ENCODE data around the gene SH3TC2.

Gene SH3TC2

DNA sequence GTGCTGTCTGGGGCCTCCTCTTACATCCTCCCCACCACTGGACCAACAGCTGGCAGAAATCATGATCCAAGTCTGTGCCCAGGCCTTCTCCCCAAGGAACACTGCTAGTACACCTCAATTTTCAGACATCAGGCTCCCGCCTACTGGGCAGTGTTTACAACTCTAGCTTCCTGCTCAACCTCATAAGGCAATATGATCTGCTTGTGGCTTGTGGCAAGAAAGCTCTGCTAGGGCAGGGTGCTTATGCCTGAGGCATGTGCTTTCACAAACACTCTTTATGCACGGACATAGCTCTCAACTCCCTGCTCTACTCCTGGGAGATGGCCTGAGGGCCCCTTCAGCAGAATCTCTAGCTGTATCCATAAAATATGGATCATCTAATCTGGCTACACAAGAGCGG lies 32.5 kb downstream of the SH3TC2 start:
- DNase-seq = no peak

DNA sequence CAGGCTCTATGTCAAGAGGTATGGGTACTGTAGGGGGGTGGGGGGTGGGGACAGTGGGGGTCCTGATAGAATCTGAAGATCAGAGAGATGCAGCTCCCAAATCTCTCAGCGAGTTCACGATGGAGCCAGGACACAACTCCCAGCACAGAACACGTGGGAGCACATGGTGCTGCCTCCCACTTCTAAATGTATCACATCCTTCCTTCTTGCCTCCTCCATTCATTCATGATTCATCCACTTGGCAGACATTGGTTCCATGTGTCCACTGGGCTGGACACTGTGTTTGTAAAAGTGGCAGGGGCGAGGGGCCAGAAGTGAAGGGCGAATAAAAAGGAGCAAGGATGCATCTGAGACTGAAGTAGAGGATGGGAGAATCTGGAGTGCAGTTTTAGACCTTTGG lies 33.9 kb downstream of the SH3TC2 start:
- no peak for DNase-seq

DNA sequence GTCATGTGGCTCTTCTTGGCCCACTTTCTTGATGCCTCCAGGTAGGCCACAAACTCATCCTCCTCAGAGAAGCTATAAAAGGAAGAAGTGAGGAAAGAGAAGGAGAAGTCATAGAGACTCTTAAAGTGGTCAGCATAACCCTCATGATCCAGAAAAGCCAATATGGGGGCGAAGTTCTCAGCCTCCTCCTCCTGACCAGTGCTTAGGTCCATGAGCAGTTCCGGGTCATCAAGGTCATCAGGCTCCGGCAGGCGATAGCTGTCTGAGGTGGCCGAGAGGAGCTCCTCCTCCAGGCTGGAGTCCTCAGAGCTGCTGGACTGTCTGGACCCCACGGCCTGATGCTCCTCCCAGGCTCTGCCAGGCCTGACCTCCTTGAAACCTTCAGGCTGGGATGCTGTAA lies 34.7 kb downstream of the SH3TC2 start:
- DNase-seq = no peak

DNA sequence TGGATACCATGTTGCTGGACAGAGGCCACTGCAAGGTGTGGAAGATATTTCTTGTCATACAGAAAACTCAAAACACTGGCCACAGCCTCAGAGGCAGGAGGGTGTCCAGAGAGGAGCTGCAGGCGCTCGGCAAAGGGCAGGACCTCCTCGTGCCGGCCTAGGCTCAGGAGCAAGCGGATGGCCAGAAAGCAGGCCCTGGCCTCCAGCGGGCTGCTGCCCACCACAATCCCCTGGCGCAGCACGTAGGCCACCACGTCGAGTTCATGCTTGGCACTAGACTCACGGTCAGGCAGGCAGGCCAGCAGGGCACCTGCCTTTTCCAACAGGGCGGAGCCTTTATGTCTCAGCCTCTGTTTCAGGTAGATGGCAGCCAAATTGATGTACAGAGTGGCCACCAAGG lies 35.2 kb downstream of the SH3TC2 start:
- no peak for DNase-seq

DNA sequence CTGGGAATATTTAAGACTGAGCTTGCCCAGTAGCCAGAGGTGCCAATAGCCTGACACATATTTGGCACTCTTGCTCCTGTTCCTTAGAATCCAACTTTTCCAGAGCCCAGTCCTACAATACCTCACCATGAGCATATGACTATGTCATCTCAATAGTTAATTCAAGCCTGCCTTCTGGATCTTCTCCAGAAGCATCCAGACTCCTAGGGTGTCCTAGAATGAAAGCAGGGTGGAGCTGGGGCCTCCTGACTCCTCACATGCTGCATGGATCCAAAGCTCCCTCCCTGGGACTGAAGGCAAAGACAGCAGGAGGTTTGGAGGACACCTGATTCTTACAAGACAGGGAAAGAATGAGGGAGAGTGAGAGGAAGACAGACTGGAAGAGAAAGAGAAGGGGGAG lies 37.9 kb downstream of the SH3TC2 start:
- DNase-seq = no peak

DNA sequence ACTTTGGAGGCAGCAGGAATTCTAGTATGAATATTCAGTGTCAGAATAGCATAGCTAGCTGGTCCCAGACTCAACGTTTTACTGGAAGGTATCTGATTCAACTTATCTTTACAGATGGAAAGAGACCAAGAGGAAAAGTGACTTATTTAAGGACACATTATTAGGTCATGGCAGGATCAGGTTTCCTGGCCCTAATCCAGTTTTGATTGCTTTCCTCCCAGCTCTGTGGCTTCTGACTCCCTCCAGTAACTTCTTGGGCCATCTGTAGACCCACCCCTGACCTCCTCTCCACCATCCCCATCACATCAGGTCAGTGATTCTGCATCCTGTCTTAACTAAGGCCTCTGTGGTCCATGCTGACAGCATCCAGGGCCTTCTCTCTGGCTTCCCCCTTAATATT lies 38.4 kb downstream of the SH3TC2 start:
- DNase-seq = no peak

DNA sequence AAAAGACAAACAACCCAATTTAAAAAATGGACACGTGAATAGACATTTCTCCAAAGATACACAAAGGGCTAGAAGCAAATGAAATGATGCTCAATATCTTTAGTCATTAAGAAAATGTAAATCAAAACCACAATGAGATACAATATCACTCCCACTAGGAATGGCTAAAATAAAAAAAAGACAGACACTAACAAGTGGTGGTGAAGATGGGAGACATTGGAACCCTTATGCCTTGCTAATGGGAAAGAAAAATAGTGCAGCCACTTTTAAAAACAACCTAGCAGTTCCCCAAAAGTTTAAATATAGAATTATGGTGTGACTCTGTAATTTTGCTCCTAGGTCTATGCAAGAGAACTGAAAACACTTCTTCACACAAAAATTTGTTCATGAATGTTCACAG lies 40.7 kb downstream of the SH3TC2 start:
- DNase-seq = no peak

DNA sequence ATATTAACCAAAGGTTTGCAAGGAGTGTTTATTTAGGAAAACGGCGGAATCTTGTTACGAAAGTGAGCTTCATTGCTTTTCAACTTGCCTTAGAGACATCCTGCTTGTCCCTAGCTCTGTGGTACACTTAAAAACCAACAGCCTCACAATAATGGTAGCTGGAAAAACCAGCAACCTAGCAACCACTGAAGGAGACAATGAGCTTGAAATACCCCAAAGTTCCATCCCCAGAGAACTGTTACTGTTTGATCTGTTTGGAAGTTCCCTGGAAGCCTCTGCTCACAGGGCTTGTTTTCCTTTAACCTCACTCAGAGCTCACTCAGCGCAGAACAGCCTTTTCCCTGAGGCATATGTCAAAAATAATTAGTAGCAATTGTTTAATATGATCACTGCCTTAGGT lies 43.2 kb downstream of the SH3TC2 start:
- no peak for DNase-seq

DNA sequence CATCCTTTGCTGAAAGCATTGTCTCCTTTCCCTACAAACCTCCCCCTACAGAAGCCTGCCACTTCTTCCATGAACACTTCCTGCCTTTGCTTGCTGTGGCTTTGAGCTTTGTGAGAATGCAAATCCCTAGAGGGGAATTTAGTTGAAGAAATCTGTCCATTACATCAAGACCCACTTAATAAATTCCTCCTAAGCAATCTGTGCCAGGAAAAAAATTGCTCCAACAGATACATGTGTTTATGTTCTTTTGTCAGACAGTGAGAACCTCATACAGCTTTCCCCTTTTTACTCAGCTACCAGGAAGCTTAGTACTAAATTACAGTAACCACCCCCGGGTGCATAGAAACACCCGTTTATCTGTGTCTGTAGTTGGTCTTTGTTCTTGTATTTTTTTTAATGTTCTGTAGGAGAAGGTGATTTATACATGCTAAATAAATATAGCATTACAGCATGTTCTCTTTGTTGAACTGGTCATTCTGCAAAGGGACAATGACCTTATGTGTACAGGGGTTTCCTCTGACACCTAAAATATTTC lies 43.9 kb downstream of the SH3TC2 start:
- DNase-seq = no peak

DNA sequence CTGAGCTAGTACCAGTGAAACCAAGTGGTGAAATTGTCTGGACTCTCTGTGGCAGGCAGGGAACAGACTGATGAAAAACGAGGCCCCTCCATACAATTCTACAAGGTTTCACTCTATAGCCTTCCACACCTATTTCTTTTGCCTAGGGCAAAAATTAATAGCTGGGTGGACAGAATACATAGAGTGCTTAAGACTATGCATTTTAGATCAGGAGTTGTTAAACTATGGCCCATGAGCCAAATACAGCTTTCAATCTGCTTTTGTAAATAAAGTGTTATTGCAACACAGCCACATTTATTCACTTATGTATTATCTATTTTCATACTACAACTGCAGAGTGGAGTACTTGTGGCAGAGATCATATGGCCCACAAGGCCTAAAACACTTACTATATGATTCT lies 45.2 kb downstream of the SH3TC2 start:
- DNase-seq = no peak

DNA sequence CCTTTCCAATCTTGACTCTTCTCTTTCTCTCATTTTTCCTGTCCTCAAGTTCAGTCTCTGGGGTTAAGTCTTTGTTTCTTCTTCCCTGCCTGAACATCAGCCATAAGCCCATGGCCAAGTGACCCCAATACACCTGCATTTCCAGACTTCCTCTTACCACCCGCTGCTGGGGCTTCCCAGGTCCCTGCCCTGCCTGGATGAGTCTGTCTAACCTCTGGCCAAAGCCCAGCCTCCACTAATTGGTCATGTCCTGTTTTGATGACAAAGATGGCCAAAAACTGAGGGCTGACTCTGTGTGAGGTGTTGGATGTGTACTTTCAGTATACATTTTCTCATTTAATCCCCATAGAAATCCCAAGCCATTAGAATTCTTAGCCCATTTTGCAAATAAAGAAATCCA lies 47.3 kb downstream of the SH3TC2 start:
- no peak for DNase-seq

DNA sequence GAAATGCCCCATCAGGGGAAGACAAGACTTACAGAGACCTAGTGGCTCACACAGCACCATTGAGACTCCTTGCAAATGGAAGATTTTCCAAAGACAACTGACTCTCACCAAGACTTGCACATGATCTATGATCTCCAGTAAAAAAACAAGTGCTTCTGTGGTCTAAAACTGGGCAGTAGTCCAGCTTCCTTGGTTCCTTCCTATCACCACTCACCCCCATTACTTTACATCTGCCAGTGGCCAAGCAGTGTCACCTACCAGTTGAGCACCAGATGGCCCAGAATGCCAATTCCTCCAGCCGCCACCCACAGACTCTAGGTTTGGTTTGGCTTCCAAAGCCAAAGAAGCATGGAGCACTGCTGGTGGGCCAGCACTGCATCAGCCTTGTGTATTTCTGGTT lies 47.7 kb downstream of the SH3TC2 start:
- DNase-seq = no peak

DNA sequence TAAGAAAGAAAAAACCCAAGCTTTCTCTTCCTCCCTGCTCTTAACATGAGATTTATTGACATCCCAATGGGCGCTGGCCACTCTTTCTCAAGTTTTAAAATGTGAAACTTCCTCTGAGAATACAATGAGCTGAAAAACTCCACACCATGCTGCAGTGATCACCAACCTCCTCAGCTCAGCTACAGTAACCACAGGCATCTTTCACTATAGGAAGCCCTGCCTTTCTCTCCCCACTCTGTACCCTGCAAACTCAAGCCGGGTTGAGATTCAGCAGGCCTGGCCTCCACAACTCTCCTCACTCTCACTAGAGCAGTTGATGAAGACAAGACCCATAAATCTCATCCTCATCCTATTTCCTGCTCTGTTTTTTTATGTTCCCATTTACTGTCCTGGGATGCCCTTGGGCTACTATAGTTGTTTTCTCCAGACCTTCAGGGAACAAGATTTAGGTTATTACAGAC lies 48.3 kb downstream of the SH3TC2 start:
- no peak for DNase-seq

DNA sequence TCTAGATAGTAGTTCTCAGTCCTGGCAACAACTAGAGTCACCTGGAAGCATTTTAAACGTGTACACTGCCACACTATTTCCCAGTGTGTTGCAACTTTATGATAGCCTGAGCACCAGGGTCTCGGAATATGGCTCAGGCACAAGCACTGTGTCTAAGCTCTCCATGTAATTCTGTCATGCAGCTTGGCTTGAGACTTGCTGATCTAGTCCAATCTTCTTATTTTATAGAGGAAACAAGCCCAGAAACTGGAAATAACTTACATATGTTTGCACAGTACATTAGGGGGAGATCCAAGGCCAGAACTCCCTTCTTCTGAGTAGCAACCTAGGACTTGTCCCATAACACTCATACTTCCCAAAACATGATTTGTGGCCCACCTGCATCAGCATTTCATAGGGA lies 49.1 kb downstream of the SH3TC2 start:
- DNase-seq = no peak

DNA sequence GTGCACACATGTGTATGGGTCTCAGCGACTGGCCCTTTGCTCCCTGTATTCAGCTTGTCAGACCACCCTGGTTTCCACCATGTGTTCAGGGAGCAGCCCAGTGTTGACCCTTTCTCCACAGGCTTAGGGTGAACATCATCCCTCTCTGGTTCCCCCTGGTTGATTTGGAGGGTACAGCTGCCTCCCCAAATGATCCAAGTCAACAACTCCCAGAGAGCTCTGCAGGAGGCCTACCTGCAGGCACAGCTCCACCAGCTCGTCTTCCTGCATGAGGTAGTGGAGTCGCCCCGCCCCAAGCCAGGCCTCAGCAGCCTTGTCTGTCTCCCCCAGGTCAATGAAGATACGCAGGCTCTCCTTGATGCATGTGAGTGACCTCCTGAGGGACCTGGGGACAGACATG lies 50.5 kb downstream of the SH3TC2 start:
- DNase-seq = no peak

DNA sequence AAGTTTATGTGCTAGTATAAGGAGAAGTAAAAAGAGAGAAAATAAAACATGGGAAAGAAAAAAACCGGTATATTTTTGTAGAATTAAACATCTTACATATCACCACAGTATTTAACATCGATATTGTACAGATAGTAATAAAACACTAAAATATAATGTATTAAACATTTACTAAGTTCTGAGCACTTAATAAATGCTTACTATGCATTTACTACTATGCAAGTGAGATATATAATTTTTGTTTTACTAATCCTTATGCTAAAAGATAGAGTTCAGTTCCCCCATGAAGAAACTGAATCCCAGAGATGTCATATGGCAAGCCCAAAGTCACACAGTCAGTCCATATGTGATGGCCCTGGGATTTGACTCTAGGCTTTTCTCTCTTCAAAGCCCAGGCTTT lies 51.1 kb downstream of the SH3TC2 start:
- no peak for DNase-seq

DNA sequence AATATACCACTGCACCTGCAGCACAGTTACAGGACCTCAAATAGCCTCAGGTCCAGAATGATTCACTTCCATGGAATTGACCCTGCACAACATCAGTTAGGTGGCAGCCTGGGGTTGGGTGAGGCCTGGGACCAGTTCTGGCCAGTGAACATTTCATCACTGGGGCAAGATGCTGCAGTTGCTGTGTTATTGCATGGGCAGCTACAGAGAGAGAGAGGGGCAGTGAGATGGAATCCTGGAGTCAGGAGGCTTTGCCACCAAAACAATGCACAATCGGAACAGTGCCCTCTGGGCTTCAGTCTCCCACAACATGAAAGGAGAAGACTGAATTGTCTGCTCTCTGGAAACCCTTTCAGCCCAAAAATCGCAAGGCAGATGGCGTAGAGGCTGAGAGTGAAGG lies 51.8 kb downstream of the SH3TC2 start:
- peak in 22 of 56 donors; percentile 3 to 45 (median 16) for DNase-seq

DNA sequence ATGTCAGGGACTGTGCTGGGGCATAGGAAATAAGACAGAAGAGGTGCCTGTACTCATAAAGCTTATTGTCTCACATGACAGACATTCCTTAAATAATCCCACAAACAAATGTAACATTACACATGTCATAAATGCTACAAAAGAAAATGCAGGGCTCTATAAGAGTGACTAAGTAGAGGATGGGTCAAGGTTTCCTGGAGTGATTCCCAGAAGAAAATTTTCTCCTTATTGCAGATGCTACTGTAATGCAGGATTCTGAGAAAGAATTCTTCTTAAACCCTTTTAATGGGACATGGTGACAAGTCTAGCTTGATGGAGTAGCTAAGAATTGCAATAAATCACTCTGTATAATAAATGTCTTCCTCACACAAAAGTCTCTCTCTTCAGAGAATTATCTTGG lies 55.7 kb downstream of the SH3TC2 start:
- no peak for DNase-seq

DNA sequence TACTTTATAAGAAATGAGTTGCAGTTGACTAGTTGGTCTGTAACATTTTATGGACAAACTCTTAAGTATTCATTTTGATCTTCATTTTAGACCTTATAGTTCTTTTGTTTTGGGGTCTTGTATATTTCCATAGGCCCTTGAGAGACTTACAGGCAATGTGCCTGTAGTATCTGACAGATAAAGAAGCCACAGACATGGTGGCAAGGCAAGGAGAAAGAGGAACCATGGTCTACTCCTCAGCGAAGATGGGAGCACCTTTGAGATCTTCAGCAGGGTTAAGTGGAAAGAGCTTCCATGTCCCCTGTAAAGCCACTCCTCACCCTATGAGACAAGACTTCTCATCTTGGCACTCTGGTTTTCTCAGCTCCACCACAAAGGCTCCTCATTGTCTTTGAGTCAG lies 56.4 kb downstream of the SH3TC2 start:
- DNase-seq = no peak

DNA sequence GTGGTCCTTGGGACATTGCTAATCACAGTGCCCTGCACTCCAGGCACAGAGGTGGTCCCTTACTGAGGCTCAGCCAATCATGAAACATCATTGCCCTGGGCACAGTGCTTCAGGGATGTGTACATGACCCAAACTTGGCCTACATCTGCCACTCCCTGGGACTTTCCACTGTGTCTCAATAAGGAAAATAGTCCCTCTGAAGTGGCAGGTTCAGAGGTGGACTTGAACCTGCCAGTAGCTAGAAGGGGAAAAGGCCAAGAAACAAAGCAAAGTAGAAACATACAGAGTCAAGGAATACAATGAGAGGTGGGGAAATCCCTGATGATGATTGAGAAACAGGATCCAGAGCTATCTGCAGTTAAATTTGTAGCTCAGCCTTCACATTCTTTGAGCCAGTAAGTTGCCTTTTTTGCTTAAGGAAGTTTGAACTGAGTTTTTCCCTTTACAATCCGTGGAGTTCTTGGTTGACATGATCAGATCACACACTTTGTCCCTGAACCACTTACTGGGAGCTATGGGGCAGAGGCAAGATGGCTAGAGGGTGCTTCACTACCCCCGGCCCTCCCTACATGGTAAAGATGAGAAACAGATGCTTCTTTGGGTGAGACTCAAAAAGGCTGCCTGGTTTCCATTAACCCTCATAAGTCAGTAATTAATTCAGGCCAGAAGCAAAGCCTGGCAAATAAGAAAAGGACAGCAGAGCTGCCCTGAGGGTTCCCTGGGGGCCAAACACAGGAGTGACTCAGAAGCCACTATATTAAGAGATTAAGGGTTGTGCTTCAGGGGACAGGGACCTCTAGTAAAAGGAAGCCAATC lies 57.6 kb downstream of the SH3TC2 start:
- DNase-seq = no peak

DNA sequence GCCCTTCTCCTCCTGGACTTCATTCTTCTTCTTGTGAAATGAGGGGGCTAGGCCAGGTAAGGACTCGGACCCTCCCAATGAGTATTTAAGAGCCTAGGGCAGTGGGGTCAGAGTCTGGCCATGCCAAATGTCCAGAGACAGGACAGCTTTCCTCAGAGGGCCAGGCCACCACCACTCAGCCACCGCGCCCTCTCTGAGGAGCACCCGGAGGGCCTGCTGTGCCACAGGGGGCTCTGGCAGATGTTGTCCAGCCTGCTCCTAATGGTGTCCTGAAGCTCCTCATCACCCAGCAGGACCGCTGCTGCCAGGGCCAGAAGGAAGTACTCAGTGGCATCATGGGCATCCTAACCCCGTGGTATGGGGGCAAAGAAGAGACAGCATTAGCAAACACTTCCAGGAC lies 58.3 kb downstream of the SH3TC2 start:
- DNase-seq = no peak

DNA sequence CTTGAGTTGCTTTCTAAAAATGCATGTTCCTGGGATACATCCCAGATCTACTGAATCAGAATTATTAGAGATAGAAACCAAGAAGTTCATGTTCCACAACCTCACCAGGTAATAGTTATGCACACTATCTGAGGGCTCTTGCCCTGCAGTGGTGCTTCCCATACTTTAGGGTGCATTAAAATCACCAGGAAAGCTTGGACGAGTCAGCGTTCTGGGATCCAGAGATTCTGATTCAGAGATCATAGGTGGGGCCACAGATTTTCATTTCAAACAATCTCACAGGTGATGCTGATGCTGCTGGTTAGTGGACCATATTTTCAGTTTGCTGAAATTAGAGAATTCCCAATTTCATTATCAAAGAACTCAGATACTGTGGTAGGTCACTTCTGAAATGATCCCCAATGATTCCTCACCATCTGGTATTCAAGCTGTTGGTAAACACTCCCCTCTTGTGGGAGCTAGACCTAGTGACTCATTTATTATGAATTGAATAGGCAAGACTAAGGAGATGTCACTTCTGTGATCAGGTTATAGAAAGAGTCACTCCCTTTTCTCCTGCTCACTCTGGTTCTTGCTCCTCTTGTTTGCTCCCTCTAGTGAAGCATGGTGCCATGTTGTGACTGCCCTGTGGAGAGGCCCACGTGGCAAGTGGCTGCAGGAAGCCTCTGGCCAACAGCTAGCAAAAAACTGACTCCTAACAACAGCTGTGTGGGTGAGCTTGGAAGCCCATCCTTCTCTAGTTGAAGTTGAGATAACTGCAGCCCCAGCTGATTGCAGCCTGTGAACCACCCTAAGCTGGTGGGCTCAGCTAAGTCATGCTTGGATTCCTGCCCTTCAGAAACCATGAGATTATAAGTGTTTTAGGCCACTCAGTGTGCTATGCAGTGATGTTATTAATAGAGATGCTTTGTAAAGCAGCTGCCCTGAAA lies 59.8 kb downstream of the SH3TC2 start:
- no peak for DNase-seq
